Endometrium (tissue), 2 donors: ENCODE data around the gene NTN5.

Experiments used
- FAIRE-seq: peaks from 2 replicates; lab custom pipeline; 2012; peaks lifted over from hg19 to GRCh38; lab: Jason Lieb, UNC
- donor health status: control.
- donor health status: control.

Gene NTN5

GRCh38 chr19:48629599-48630295 is 43.1 kb downstream of the NTN5 start:
- no peak for FAIRE-seq

- no peak for FAIRE-seq
These were observed 43.6 kb downstream of the NTN5 start for GRCh38 chr19:48629297-48629598.

- FAIRE-seq: no peak
These were observed 44.1 kb downstream of the NTN5 start for GRCh38 chr19:48628486-48629296.

- no peak for FAIRE-seq
These were observed 44.9 kb downstream of the NTN5 start for GRCh38 chr19:48627865-48628314.

GRCh38 chr19:48627201-48627864 is 45.5 kb downstream of the NTN5 start:
- FAIRE-seq: no peak

GRCh38 chr19:48625891-48626327 is 46.9 kb downstream of the NTN5 start:
- FAIRE-seq: no peak

- no peak for FAIRE-seq
These were observed 47.8 kb downstream of the NTN5 start for GRCh38 chr19:48624791-48625723.

GRCh38 chr19:48624067-48624594 is 48.7 kb downstream of the NTN5 start:
- peak; percentile 69 for FAIRE-seq

GRCh38 chr19:48623556-48624066 is 49.2 kb downstream of the NTN5 start:
- no peak for FAIRE-seq

- FAIRE-seq: no peak
These were observed 52.9 kb downstream of the NTN5 start for GRCh38 chr19:48619692-48620585.

- FAIRE-seq: peak; percentile 96
These were observed 53.7 kb downstream of the NTN5 start, which contains the start of the genes RPL18 and SPHK2 for GRCh38 chr19:48618916-48619691. RPL18 (minus strand) TSS chr19:48619178; CDS start chr19:48619143, 35 bp downstream. SPHK2 (plus strand) TSS chr19:48619506; CDS start chr19:48620515, 1,009 bp downstream.

GRCh38 chr19:48618278-48618915 is 54.4 kb downstream of the NTN5 start:
- no peak for FAIRE-seq

- no peak for FAIRE-seq
These were observed 55.5 kb downstream of the NTN5 start for GRCh38 chr19:48617146-48617937.

GRCh38 chr19:48616491-48617056 is 56.2 kb downstream of the NTN5 start:
- FAIRE-seq: no peak

- no peak for FAIRE-seq
These were observed 56.8 kb downstream of the NTN5 start for GRCh38 chr19:48616041-48616436.

- FAIRE-seq: no peak
These were observed 57.4 kb downstream of the NTN5 start for GRCh38 chr19:48615231-48616040.
